Chondrocyte (in vitro differentiated cells): Measurements from ENCODE around the gene TTC22. TPM values are rescaled to one million over a fixed set of nuclear protein-coding genes. Genes with fewer than 3 reads are reported as not detected.

Source experiments
- DNase-seq: peaks from one replicate; pipeline ENCODE4 v3.0.0; 2021; ENCODE audit warnings: mixed read lengths, low spot score
- H3K27ac Mint-ChIP-seq: one replicate; pipeline ENCODE4 v1.8.0; 2021; ENCODE audit warnings: mild to moderate bottlenecking, moderate library complexity, mixed read lengths; ENCODE audit not compliant: unreplicated experiment
- H3K27me3 Mint-ChIP-seq: 2 replicates; pipeline ENCODE4 v1.8.0; 2021; ENCODE audit warnings: low read depth, mixed read lengths
- H3K36me3 Mint-ChIP-seq: 2 replicates; pipeline ENCODE4 v1.8.0; 2021; ENCODE audit warnings: low read depth, mixed read lengths
- H3K4me1 Mint-ChIP-seq: 2 replicates; pipeline ENCODE4 v1.8.0; 2021; ENCODE audit warnings: low read depth, mild to moderate bottlenecking, mixed read lengths
- H3K4me3 Mint-ChIP-seq: one replicate; pipeline ENCODE4 v1.8.0; 2021; ENCODE audit warnings: mild to moderate bottlenecking, moderate library complexity, mixed read lengths; ENCODE audit not compliant: unreplicated experiment
- H3K9me3 Mint-ChIP-seq: 2 replicates; pipeline ENCODE4 v1.8.0; 2021; ENCODE audit warnings: low read depth, mixed read lengths
- total RNA-seq: library from RNA; stranded (reverse); gene quantifications from 3 replicates; pipeline ENCODE4 v1.2.1, GENCODE V29; 2021
- TF ChIP-seq, protein P1 (sequence below): fragments of 200-600 bp; sonication (generic); IDR thresholded peaks from 2 replicates; pipeline ENCODE4 v1.5.0; 2021; ENCODE audit warnings: antibody characterized with exemption, mild to moderate bottlenecking, moderate library complexity

TTC22 gene
- total RNA-seq, 1 donor from 2014 or later = not detected

DNA sequence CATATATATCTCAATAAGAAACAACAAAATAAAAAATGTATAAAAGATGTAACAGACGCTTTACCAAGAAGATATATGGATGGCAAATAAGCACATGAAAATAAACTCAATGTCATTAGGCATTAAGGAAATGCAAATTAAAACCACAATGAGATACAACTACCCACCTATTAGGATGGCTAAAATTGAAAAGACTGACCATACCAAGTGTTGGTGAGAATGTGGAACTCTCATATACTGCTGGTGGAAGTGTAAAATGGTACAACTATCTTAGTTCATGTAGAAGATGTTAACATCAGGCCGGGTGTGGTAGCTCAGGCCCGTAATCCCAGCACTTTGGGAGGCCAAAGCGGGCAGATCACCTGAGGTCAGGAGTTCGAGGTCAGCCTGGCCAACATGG, 42.3 kb upstream of the TTC22 start:
- TF ChIP-seq, protein P1, sequence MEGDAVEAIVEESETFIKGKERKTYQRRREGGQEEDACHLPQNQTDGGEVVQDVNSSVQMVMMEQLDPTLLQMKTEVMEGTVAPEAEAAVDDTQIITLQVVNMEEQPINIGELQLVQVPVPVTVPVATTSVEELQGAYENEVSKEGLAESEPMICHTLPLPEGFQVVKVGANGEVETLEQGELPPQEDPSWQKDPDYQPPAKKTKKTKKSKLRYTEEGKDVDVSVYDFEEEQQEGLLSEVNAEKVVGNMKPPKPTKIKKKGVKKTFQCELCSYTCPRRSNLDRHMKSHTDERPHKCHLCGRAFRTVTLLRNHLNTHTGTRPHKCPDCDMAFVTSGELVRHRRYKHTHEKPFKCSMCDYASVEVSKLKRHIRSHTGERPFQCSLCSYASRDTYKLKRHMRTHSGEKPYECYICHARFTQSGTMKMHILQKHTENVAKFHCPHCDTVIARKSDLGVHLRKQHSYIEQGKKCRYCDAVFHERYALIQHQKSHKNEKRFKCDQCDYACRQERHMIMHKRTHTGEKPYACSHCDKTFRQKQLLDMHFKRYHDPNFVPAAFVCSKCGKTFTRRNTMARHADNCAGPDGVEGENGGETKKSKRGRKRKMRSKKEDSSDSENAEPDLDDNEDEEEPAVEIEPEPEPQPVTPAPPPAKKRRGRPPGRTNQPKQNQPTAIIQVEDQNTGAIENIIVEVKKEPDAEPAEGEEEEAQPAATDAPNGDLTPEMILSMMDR = no peak
- H3K9me3 Mint-ChIP-seq = peaks cover 3% of the 10 kb centered on the region
- DNase-seq = no peak
- no peak overlapping the region for H3K27ac Mint-ChIP-seq
- no peaks in the 10 kb centered on the region for H3K4me1 Mint-ChIP-seq
- H3K36me3 Mint-ChIP-seq = no peaks in the 10 kb centered on the region
- H3K27me3 Mint-ChIP-seq = no peaks in the 10 kb centered on the region
- H3K4me3 Mint-ChIP-seq = no peak overlapping the region

GRCh38 chr1:54842963-54843362, 41.8 kb upstream of the TTC22 start:
- H3K4me1 Mint-ChIP-seq = no peaks in the 10 kb centered on the region
- peak; percentile 56 for DNase-seq
- H3K9me3 Mint-ChIP-seq = peaks cover 3% of the 10 kb centered on the region
- H3K4me3 Mint-ChIP-seq = no peak overlapping the region
- TF ChIP-seq, protein P1 = no peak
- H3K27me3 Mint-ChIP-seq = no peaks in the 10 kb centered on the region
- H3K36me3 Mint-ChIP-seq = no peaks in the 10 kb centered on the region
- H3K27ac Mint-ChIP-seq = no peak overlapping the region

GRCh38 chr1:54842206-54842915, 41.2 kb upstream of the TTC22 start:
- H3K27me3 Mint-ChIP-seq = peaks cover 1% of the 10 kb centered on the region
- TF ChIP-seq, protein P1 = no peak
- H3K9me3 Mint-ChIP-seq = peaks cover 3% of the 10 kb centered on the region
- DNase-seq = peak; percentile 32
- no peaks in the 10 kb centered on the region for H3K4me1 Mint-ChIP-seq
- H3K4me3 Mint-ChIP-seq = no peak overlapping the region
- H3K36me3 Mint-ChIP-seq = no peaks in the 10 kb centered on the region
- no peak overlapping the region for H3K27ac Mint-ChIP-seq

DNA sequence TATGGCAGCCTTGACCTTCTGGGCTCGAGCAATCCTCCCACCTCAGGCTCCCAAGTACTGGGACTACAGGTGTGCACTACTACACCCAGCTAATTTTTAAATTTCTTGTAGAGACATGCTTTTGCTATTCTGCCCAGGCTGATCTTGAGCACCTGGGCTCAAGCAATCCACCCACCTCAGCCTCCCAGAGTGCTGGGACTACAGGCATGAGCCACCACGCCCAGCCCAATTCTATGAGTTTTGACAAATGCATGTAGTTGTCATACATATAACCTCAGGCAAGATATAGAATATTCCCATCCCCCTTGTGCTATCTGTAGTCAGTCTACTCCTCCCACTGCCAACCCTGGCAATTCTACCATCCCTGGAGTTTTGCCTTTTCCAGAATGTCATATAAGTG, 38.7 kb upstream of the TTC22 start:
- DNase-seq = no peak
- no peaks in the 10 kb centered on the region for H3K36me3 Mint-ChIP-seq
- H3K27me3 Mint-ChIP-seq = peaks cover 9% of the 10 kb centered on the region
- no peak overlapping the region for H3K27ac Mint-ChIP-seq
- no peak overlapping the region for H3K4me3 Mint-ChIP-seq
- no peaks in the 10 kb centered on the region for H3K4me1 Mint-ChIP-seq
- H3K9me3 Mint-ChIP-seq = peaks cover 3% of the 10 kb centered on the region
- TF ChIP-seq, protein P1 = no peak

DNA sequence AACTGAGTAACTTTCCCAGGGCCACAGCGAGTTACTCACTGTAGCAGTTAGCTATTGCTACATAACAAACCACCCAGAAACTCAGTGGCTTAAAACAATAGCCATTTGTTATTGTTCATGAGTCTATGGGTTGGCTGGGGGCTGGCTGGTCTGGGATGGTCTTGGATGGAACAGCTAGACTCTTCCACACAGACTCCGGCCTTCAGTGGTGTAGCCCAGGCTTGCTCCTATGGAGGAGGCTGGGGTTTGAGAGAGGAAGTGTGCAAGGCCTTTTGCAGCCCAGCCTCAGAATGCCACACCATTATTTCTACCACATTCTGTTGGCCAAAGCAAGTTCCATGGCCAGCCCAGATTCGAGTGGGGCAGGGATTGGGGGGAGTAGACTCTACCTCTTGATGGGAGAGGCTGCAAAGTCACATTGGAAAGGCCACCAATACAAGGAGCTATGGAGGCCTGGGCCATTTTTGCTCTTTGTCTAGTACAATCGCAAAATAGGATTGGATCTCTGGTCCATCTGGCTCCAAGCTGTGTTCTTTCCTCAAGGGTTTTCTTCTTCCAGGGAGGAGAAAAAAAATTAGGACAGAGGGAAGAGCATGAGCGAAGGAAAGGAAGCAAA, 37.5 kb upstream of the TTC22 start:
- Mint-ChIP-seq H3K27ac (no peak overlapping the region), H3K9me3 (peaks cover 3% of the 10 kb centered on the region), H3K36me3 (no peaks in the 10 kb centered on the region), H3K27me3 (peaks cover 9% of the 10 kb centered on the region), H3K4me3 (no peak overlapping the region), H3K4me1 (no peaks in the 10 kb centered on the region)
- peak; percentile 29 for DNase-seq
- TF ChIP-seq, protein P1 = no peak
